Neuronal stem cell (in vitro differentiated cells): ENCODE data around the gene SAMD5.

Source experiments
- DNase-seq: peaks from one replicate; pipeline ENCODE4 v3.0.0-alpha.2; 2013; ENCODE audit warnings: low spot score
- H2AFZ ChIP-seq: one replicate; pipeline ENCODE4 v1.6.1; 2013; ENCODE audit warnings: mild to moderate bottlenecking, low read length, inconsistent platforms
- H2AK5ac ChIP-seq: 2 replicates; pipeline ENCODE4 v1.6.1; 2013; ENCODE audit warnings: low read depth, mild to moderate bottlenecking, inconsistent platforms, low read length, moderate library complexity, mixed read lengths
- H2BK120ac ChIP-seq: 2 replicates; pipeline ENCODE4 v1.6.1; 2013; ENCODE audit warnings: low read depth, mild to moderate bottlenecking, inconsistent platforms, low read length, moderate library complexity, mixed read lengths
- H2BK12ac ChIP-seq: one replicate; pipeline ENCODE4 v1.6.1; 2013; ENCODE audit warnings: low read length, inconsistent platforms
- H2BK15ac ChIP-seq: 2 replicates; pipeline ENCODE4 v1.6.1; 2013; ENCODE audit warnings: mild to moderate bottlenecking, low read length, inconsistent platforms, mixed read lengths
- H2BK5ac ChIP-seq: one replicate; pipeline ENCODE4 v1.6.1; 2013; ENCODE audit warnings: inconsistent platforms, mild to moderate bottlenecking, low read length, moderate library complexity
- H3K14ac ChIP-seq: one replicate; pipeline ENCODE4 v1.6.1; 2013; ENCODE audit warnings: low read length, inconsistent platforms
- H3K18ac ChIP-seq: 2 replicates; pipeline ENCODE4 v1.6.1; 2013; ENCODE audit warnings: low read length, inconsistent platforms
- H3K23ac ChIP-seq: 2 replicates; pipeline ENCODE4 v1.6.1; 2013; ENCODE audit warnings: low read depth, mild to moderate bottlenecking, mixed read lengths, low read length, inconsistent platforms; ENCODE audit not compliant: poor library complexity
- H3K27ac ChIP-seq: replicated peaks from 3 replicates; pipeline ENCODE4 v1.5.1; 2013; ENCODE audit warnings: low read length, inconsistent platforms
- H3K27me3 ChIP-seq, 3 experiments: 2 replicates each; pipeline ENCODE4 v1.6.1; 2013; ENCODE audit warnings: low read length in 3 of 3, mild to moderate bottlenecking in 2 of 3, inconsistent platforms in 1 of 3, low read depth in 1 of 3, mixed read lengths in 1 of 3, moderate library complexity in 1 of 3; ENCODE audit not compliant: control insufficient read depth in 3 of 3, insufficient read depth in 3 of 3
- H3K36me3 ChIP-seq, 2 donors: replicated peaks in 1 of 2; 2 replicates each; pipeline ENCODE4 v1.6.1; 2013; ENCODE audit warnings: low read length in 2 of 2; ENCODE audit not compliant: control insufficient read depth in 2 of 2, insufficient read depth in 2 of 2
- H3K4ac ChIP-seq: 2 replicates; pipeline ENCODE4 v1.6.1; 2013; ENCODE audit warnings: inconsistent platforms, mild to moderate bottlenecking, low read length, moderate library complexity
- H3K4me1 ChIP-seq, 2 donors: 1 replicate in 1 of 2; 2 replicates in 1 of 2; pipeline ENCODE4 v1.6.1; 2013; ENCODE audit warnings: low read length in 2 of 2, low read depth in 1 of 2; ENCODE audit not compliant: control insufficient read depth in 2 of 2, insufficient read depth in 1 of 2
- H3K4me2 ChIP-seq: one replicate; pipeline ENCODE4 v1.6.1; 2013; ENCODE audit warnings: mild to moderate bottlenecking, low read length, inconsistent platforms; ENCODE audit not compliant: insufficient read depth, poor library complexity, severe bottlenecking
- H3K4me3 ChIP-seq, 2 donors: 2 replicates each; pipeline ENCODE4 v1.5.1; 2013; ENCODE audit warnings: low read length in 2 of 2, mild to moderate bottlenecking in 2 of 2, inconsistent platforms in 1 of 2, moderate library complexity in 1 of 2
- H3K79me1 ChIP-seq: one replicate; pipeline ENCODE4 v1.6.1; 2013; ENCODE audit warnings: low read depth, mild to moderate bottlenecking, inconsistent platforms, low read length, moderate library complexity
- H3K9ac ChIP-seq: one replicate; pipeline ENCODE4 v1.6.1; 2013; ENCODE audit warnings: mild to moderate bottlenecking, low read depth, low read length, inconsistent platforms; ENCODE audit not compliant: poor library complexity
- H3K9me3 ChIP-seq, 2 donors: replicated peaks in 1 of 2; 2 replicates each; pipeline versions ENCODE3 to v1.6.1; 2013; ENCODE audit warnings: low read length in 2 of 2, mild to moderate bottlenecking in 2 of 2, inconsistent platforms in 1 of 2, low read depth in 1 of 2, mixed read lengths in 1 of 2, moderate library complexity in 1 of 2; ENCODE audit not compliant: control insufficient read depth in 2 of 2, insufficient read depth in 1 of 2
- H4K8ac ChIP-seq: one replicate; pipeline ENCODE4 v1.6.1; 2013; ENCODE audit warnings: low read depth, mild to moderate bottlenecking, inconsistent platforms, low read length, moderate library complexity
- H4K91ac ChIP-seq: one replicate; pipeline ENCODE4 v1.6.1; 2013; ENCODE audit warnings: low read length, low read depth, mild to moderate bottlenecking, inconsistent platforms; ENCODE audit not compliant: poor library complexity
- WGBS, 2 donors: extraction: QIAGEN DNeasy Blood & Tissue Kit; methylation state at CpG; one replicate each; pipeline ENCODE4 v1.1.7; 2013; ENCODE audit warnings: missing lambda C conversion rate in 2 of 2, mixed read lengths in 1 of 2; ENCODE audit not compliant: insufficient read length in 2 of 2, insufficient replicate concordance in 1 of 2; ENCODE audit errors: extremely low coverage in 2 of 2; 5-methylcytosine and 5-hydroxymethylcytosine counted together

The SAMD5 gene

DNA sequence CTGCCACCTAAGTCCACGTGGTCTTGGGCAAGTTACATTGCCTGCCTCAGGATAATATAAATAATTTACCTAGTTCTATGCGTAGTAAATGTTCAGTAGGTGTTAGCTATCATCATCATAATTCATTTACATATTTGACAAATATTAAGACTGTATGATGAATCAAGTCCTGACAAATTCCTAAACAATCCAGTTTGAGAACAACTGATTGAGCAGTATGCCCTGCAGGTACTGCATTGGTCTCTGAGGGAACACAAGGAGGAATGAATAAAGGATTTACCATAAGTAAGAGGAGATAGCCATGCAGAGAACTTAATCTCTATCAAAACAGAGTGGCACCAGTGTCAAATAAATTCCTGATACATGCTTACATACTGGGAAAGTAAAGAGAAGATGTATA lies 70.4 kb downstream of the SAMD5 start:
- Histone ChIP-seq H3K4me3 (no peak overlapping the region), H4K91ac (no peak overlapping the region), H3K27ac (no peak overlapping the region), H3K23ac (no peak overlapping the region), H3K18ac (no peak overlapping the region), H2BK5ac (no peak overlapping the region), H3K27me3 (no peaks in the 10 kb centered on the region), H4K8ac (no peak overlapping the region), H3K4ac (no peak overlapping the region), H3K4me2 (no peak overlapping the region), H2AFZ (no peak overlapping the region), H3K9ac (no peak overlapping the region), H3K36me3 (no peaks in the 10 kb centered on the region), H3K9me3 (no peaks in the 10 kb centered on the region), H2BK12ac (no peak overlapping the region), H2BK120ac (no peak overlapping the region), H3K79me1 (no peaks in the 10 kb centered on the region), H2AK5ac (no peak overlapping the region), H3K14ac (no peak overlapping the region), H2BK15ac (no peak overlapping the region), H3K4me1 (no peaks in the 10 kb centered on the region)
- no peak for DNase-seq
- no CpG with 5 or more reads among the region's 2 CpGs for WGBS, 2 donors

- H3K27me3 ChIP-seq, result no peaks in the 10 kb centered on the region
- no peak overlapping the region for H2BK120ac ChIP-seq
- no peak overlapping the region for H2AFZ ChIP-seq
- DNase-seq, result no peak
- H3K4me3 ChIP-seq, result no peak overlapping the region
- no peak overlapping the region for H4K91ac ChIP-seq
- H3K4me1 ChIP-seq, result no peaks in the 10 kb centered on the region
- no peak overlapping the region for H3K23ac ChIP-seq
- H2BK12ac ChIP-seq, result no peak overlapping the region
- H2BK5ac ChIP-seq, result no peak overlapping the region
- H3K9ac ChIP-seq, result no peak overlapping the region
- H3K4ac ChIP-seq, result no peak overlapping the region
- no peak overlapping the region for H2BK15ac ChIP-seq
- no peak overlapping the region for H3K18ac ChIP-seq
- no peaks in the 10 kb centered on the region for H3K9me3 ChIP-seq
- no peak overlapping the region for H3K4me2 ChIP-seq
- no CpG with 5 or more reads among the region's 3 CpGs for WGBS, 2 donors
- no peaks in the 10 kb centered on the region for H3K79me1 ChIP-seq
- H3K27ac ChIP-seq, result no peak overlapping the region
- no peak overlapping the region for H3K14ac ChIP-seq
- H2AK5ac ChIP-seq, result no peak overlapping the region
- H4K8ac ChIP-seq, result no peak overlapping the region
- no peaks in the 10 kb centered on the region for H3K36me3 ChIP-seq
Measured at GRCh38 chr6:147579667-147580066, 71.2 kb downstream of the SAMD5 start.

- H3K9me3 ChIP-seq, result no peaks in the 10 kb centered on the region
- H2BK15ac ChIP-seq, result no peak overlapping the region
- H3K27ac ChIP-seq, result no peak overlapping the region
- no peak overlapping the region for H2BK120ac ChIP-seq
- H4K91ac ChIP-seq, result no peak overlapping the region
- no peak overlapping the region for H3K23ac ChIP-seq
- H3K9ac ChIP-seq, result no peak overlapping the region
- H2AFZ ChIP-seq, result no peak overlapping the region
- no peak overlapping the region for H2AK5ac ChIP-seq
- DNase-seq, result no peak
- H3K14ac ChIP-seq, result no peak overlapping the region
- no peak overlapping the region for H3K4me2 ChIP-seq
- no peak overlapping the region for H4K8ac ChIP-seq
- H2BK12ac ChIP-seq, result no peak overlapping the region
- H3K79me1 ChIP-seq, result no peaks in the 10 kb centered on the region
- no peak overlapping the region for H3K18ac ChIP-seq
- H3K36me3 ChIP-seq, result no peaks in the 10 kb centered on the region
- WGBS, 2 donors, result no CpG with 5 or more reads among the region's 1 CpG
- H3K4me3 ChIP-seq, result no peak overlapping the region
- H3K27me3 ChIP-seq, result peaks cover 0 to 2% (median 0%) of the 10 kb centered on the region in 3 experiments
- H3K4ac ChIP-seq, result no peak overlapping the region
- no peaks in the 10 kb centered on the region for H3K4me1 ChIP-seq
- H2BK5ac ChIP-seq, result no peak overlapping the region
Measured at GRCh38 chr6:147582991-147583390, 74.5 kb downstream of the SAMD5 start.

DNA sequence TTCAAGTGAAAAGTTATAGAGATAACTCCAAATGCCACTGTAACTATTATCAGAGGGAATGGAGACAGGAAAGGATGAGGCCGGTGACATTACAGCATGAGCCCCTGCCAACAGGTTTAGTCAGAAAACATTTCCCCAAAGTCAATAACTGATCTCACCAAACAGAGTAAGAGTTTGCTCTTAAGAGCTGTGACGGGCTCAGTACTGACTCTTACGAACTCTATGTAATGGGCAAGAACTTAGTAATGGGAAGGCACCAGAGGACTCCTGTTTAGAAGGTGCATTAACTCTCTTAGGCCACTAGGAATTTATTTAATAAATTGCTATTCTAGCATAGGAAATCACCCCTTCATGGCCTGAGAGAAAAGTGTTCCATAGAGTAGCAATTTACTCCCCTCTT lies 76.8 kb downstream of the SAMD5 start:
- DNase-seq, result no peak
- H3K79me1 ChIP-seq, result no peaks in the 10 kb centered on the region
- no peak overlapping the region for H2BK120ac ChIP-seq
- no peak overlapping the region for H2BK5ac ChIP-seq
- no peak overlapping the region for H2AFZ ChIP-seq
- H2BK15ac ChIP-seq, result no peak overlapping the region
- no peak overlapping the region for H2AK5ac ChIP-seq
- H3K4me3 ChIP-seq, result no peak overlapping the region
- no peaks in the 10 kb centered on the region for H3K4me1 ChIP-seq
- H3K18ac ChIP-seq, result no peak overlapping the region
- no peak overlapping the region for H3K4ac ChIP-seq
- H3K9ac ChIP-seq, result no peak overlapping the region
- WGBS, 2 donors, result no CpG with 5 or more reads among the region's 3 CpGs
- no peak overlapping the region for H2BK12ac ChIP-seq
- no peak overlapping the region for H4K91ac ChIP-seq
- H3K4me2 ChIP-seq, result no peak overlapping the region
- H4K8ac ChIP-seq, result no peak overlapping the region
- H3K27ac ChIP-seq, result no peak overlapping the region
- H3K27me3 ChIP-seq, result peaks cover 0 to 2% (median 0%) of the 10 kb centered on the region in 3 experiments
- no peak overlapping the region for H3K23ac ChIP-seq
- H3K9me3 ChIP-seq, result no peaks in the 10 kb centered on the region
- H3K14ac ChIP-seq, result no peak overlapping the region
- H3K36me3 ChIP-seq, result no peaks in the 10 kb centered on the region
